GM23338 (cell line): Measurements from ENCODE around the gene IGSF21.

ENCODE experiments used
- CTCF ChIP-seq, 2 experiments: fragments of 200-600 bp in 1 of 2; sonication (generic) in 1 of 2; conservative IDR thresholded peaks; 2 replicates each; pipeline versions ENCODE4 v1.5.1 to v1.6.1; 2016 to 2017; ENCODE audit warnings: antibody characterized with exemption in 2 of 2, low read depth in 2 of 2, mild to moderate bottlenecking in 2 of 2, moderate library complexity in 1 of 2
- ETS1 ChIP-seq: IDR thresholded peaks from 2 replicates; pipeline ENCODE4 v1.6.1; 2016; ENCODE audit warnings: antibody characterized with exemption
- EZH2 ChIP-seq: fragments of 200-600 bp; sonication (generic); IDR thresholded peaks from one replicate; pipeline ENCODE4 v1.8.0; 2017; ENCODE audit warnings: antibody characterized with exemption, mild to moderate bottlenecking, low read depth; ENCODE audit not compliant: unreplicated experiment
- EZH2phosphoT487 ChIP-seq: fragments of 200-600 bp; sonication (generic); IDR thresholded peaks from one replicate; pipeline ENCODE4 v1.8.1; 2018; ENCODE audit warnings: antibody characterized with exemption; ENCODE audit not compliant: unreplicated experiment
- JUNB ChIP-seq: IDR thresholded peaks from one replicate; pipeline ENCODE4 v1.6.1; 2016; ENCODE audit warnings: antibody characterized with exemption; ENCODE audit not compliant: unreplicated experiment
- POLR2AphosphoS5 ChIP-seq: IDR thresholded peaks from 2 replicates; pipeline ENCODE4 v1.6.1; 2016; ENCODE audit warnings: antibody characterized with exemption, low read depth

- TF ChIP-seq JUNB (no peak), CTCF (conservative IDR thresholded peaks at IDR 0.05; ENCODE audit: low read depth in 2 of 2) (no peak), POLR2AphosphoS5 (no peak), EZH2phosphoT487 (no peak), EZH2 (no peak), ETS1 (no peak)
Measured at GRCh38 chr1:18104546-18105100, 3.0 kb upstream of the IGSF21 start.
